ENCODE results near the gene LAMA4.

The LAMA4 gene

GRCh38 chr6:112062966-112063365, 191.4 kb downstream of the LAMA4 start:
- TF ChIP-seq YY1 (IDR thresholded peaks at IDR 0.05; ENCODE audit: low read depth) (no peak), CREB1 (IDR thresholded peaks at IDR 0.05; ENCODE audit: low read depth) (no peak), NFIC (IDR thresholded peaks at IDR 0.05) (no peak), CEBPB (IDR thresholded peaks at IDR 0.05) (no peak), TAF1 (IDR thresholded peaks at IDR 0.05; ENCODE audit: low read depth) (no peak), FOXM1 (IDR thresholded peaks at IDR 0.05; ENCODE audit: borderline replicate concordance, low read depth) (no peak)

GRCh38 chr6:112061605-112062004, 192.8 kb downstream of the LAMA4 start:
- TF ChIP-seq EP300 (IDR thresholded peaks at IDR 0.05; ENCODE audit: borderline replicate concordance) (no peak), RAD21 (IDR thresholded peaks at IDR 0.05; ENCODE audit: low read depth) (no peak), MAX (IDR thresholded peaks at IDR 0.05) (no peak), NFIC (IDR thresholded peaks at IDR 0.05) (no peak), CEBPB (IDR thresholded peaks at IDR 0.05) (no peak), TCF12 (IDR thresholded peaks at IDR 0.05; ENCODE audit: low read depth) (no peak), FOXM1 (IDR thresholded peaks at IDR 0.05; ENCODE audit: borderline replicate concordance, low read depth) (no peak), ZBTB7A (IDR thresholded peaks at IDR 0.05; ENCODE audit: low read depth) (no peak), TAF1 (IDR thresholded peaks at IDR 0.05; ENCODE audit: low read depth) (no peak), YY1 (IDR thresholded peaks at IDR 0.05; ENCODE audit: low read depth) (no peak), USF1 (IDR thresholded peaks at IDR 0.05) (no peak), TEAD4 (IDR thresholded peaks at IDR 0.05) (no peak), CREB1 (IDR thresholded peaks at IDR 0.05; ENCODE audit: low read depth) (no peak)
